Germinal center (tissue), 1 donor: Measurements from ENCODE around the gene SCAPER.
"Not testable (repeated sequence)": the region's sequence is repeated elsewhere in the genome, so short reads cannot be mapped to it uniquely, and the experiment has no call there.

ENCODE experiments used
- DNase-seq: peaks from one replicate; pipeline ENCODE4 v3.0.0; 2012; ENCODE audit warnings: mixed read lengths, low spot score

The SCAPER gene

GRCh38 chr15:76787273-76787672, 117.9 kb downstream of the SCAPER start:
- no peak for DNase-seq

DNA sequence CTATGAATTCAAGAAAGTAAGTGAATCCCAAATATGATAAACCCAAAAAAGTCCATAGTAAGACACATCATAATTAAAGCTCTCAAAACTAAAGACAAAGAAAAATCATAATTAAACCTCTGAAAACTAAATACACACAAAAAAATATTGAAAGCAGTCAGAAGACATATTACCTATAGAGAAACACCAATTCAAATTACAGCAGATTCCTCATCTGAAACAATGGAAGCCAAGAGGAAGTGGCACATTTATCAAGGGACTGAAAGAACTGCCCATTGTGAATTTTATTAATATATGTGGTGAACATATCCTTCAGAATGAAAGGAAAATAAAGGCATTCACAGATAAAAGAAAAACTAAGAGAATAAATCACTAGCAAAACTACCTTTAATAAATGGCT, 128.2 kb downstream of the SCAPER start:
- DNase-seq: no peak

- no peak for DNase-seq
These were observed 128.7 kb downstream of the SCAPER start for GRCh38 chr15:76776480-76776879.

DNA sequence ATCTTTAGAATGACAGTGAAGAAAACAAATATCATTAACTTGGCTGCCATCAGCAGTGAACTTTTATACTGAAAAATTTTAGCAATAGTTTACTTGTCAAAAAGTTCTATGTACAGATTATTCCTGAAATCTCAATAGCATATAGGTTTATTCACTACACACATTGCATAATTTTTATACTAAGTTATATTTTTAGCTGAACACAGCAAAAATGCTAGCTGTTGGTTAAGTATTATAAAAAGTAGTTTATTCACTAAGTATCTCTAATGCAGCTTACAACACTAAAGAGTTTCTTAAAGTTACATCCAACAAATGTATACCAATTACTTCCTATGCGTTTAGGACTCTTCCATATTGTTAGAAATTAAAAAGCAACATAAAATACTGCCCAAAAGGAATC, 131.9 kb downstream of the SCAPER start:
- DNase-seq: no peak

- no peak for DNase-seq
These were observed 132.4 kb downstream of the SCAPER start for GRCh38 chr15:76772776-76773175.

DNA sequence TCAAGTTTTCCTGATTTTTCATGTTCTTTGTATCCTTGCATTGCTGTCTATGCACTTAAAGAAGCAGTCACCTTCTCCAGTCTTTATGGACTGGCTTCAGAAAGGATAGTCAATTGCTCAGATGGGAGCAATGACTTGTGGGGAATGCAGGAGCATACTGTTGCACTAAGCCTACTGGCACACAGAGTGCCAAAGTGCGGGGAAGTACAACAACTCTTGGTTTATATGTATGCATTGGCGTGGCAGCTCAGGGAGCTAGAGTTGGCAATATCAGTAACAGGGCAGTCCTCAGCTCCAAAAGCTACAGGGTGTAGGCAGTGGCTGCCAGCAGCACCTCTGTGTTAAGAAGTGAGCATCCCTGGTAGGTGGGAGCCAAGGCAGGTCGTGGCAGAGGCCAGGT, 141.1 kb downstream of the SCAPER start:
- no peak for DNase-seq

- no peak for DNase-seq
These were observed 141.6 kb downstream of the SCAPER start for GRCh38 chr15:76763554-76763953.

- no peak for DNase-seq
These were observed 148.8 kb downstream of the SCAPER start for GRCh38 chr15:76756381-76756780.

DNA sequence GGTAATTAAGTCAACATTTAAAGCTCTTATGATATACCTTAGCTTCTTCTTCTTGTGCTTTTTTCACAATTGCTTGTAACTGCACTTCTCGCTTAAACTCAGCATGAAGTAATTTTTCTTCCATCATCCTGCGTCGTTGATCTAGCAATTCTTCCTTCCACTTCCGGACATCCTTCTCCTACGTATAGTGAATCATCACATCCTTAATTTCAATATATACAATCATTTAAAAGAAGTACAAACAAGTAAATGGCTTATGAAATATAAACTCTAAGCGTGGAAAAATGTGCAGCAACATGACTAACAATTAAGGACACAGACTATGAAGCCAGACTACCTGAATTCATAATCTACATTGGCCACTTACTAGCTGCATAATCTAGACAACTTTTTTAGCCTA, 151.4 kb downstream of the SCAPER start:
- no peak for DNase-seq

DNA sequence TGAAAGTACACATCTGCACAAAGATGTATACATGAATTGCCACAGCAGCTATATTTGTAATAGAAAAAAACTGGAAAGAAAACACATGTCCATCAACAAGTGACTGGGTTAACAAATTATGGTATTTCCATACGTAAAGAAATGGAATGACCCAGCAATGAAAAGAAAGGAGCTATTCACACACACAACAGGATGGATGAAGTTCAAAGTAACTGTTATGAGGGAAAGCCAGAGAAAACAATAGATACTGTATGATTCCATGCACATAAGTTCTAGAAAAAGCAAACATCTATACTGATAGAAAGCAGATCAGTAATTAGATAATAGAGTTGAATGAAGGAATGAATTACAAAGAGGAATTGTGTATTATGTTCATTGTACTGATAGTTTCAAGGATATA, 152.0 kb downstream of the SCAPER start:
- no peak for DNase-seq

DNA sequence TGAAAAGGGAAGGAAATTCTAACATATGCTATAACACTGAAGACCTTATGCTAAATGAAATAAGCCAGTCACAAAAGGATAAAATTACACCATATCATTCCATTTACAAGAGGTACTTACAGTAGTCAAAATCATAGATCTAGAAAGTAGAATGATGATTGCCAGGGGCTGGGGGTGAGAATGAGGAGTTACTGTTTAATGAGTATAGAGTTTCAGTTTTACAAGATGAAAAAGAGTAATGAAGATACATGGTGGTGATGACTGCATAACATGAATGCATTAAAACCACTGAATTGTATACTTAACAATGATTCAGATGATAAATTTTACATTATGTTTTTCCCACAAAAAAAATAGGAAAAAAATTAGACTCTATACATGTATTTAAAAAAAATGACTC, 152.6 kb downstream of the SCAPER start:
- DNase-seq: no peak

DNA sequence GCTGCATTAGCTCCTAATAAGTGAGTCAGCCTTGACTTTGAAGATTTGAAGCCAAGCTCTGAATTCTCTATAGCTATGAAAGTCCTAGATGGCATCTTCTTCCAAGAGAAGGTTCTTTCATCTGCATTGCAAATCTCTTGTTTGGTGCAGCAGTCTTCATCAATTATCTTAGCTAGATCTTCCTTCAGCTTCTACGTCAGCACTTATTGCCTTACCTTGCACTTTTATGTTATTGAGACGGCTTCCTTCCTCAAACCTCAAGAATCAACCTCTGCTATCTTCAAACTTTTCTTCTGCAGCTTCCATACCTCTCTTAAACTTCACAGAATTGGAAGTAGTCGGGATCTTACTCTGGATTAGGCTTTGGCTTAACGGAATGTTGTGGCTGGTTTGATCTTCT, 167.6 kb downstream of the SCAPER start:
- no peak for DNase-seq

- not testable (repeated sequence) for DNase-seq
These were observed 172.8 kb downstream of the SCAPER start for GRCh38 chr15:76732321-76732720.

DNA sequence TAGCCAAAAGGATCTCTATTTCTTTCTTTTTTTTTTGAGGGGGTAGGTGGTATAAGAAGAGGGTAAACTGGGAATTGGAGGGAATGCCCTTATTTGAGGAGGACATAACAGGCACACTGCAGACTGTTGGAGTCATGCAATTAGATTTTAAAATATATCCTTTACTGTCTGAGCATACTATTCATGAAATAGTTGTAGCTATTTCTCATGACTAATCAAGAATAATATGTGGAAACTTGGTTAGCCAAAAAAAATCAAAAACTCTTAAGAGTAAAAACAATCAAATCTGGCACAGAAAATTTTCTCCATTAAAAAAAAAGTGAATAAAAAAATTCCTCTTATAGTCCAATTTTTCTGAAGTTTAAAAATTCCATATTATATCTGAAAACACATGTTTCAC, 174.9 kb downstream of the SCAPER start:
- no peak for DNase-seq

- no peak for DNase-seq
These were observed 186.3 kb downstream of the SCAPER start for GRCh38 chr15:76718863-76719262.

GRCh38 chr15:76714950-76715349, 190.2 kb downstream of the SCAPER start:
- no peak for DNase-seq

GRCh38 chr15:76711351-76711827, 193.8 kb downstream of the SCAPER start:
- no peak for DNase-seq

DNA sequence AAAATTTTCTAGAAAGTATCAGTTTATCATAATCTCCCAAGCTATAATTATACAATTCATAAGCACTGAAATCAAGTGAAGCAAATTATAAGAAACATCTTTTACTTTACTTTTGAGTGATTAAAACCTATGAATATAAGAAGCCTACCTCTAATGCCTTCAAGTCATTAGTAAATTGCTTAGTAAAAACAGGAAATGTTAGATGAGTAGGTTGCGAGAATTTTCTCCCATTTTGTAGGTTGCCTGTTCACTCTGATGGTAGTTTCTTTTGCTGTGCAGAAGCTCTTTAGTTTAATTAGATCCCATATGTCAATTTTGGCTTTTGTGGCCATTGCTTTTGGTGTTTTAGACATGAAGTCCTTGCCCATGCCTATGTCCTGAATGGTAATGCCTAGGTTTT, 201.1 kb downstream of the SCAPER start:
- DNase-seq: not testable (repeated sequence)

DNA sequence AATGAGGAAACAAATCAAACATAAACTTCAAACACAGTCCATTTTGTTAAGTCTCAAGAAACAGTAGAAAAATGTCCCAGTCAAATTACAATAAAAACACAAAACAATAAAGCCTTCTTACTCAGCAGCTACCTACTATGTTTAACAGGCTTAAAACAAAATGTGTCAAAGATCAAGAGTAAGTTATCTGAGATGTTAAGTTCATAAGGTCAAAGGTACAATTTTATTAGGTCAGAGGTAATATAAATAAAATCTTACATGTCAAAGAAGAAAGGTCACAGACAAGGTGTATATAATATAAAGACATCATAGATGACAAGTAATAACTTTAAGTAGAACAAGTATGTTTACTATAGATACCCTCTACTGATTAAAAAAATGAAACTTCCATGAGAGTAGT, 208.3 kb downstream of the SCAPER start:
- DNase-seq: no peak

DNA sequence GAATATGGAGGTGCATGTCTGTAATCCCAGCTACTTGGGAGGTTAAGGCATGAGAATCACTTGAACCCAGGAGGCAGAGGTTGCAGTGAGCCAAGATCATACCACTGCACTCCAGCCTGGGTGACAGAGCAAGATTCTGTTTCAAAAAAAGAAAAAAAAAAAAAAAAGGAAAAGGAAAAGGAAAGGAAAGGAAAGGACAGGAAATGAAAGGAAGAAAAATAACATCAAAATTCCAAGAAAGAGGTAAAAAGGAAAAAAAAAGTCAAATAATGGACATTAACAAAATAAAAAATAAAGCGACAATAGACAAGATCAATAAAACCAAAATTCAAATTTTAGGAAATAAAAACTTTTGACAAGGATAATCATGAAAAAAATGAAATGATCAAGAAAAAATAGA, 212.6 kb downstream of the SCAPER start:
- not testable (repeated sequence) for DNase-seq

GRCh38 chr15:76687592-76687991, 217.5 kb downstream of the SCAPER start:
- not testable (repeated sequence) for DNase-seq

DNA sequence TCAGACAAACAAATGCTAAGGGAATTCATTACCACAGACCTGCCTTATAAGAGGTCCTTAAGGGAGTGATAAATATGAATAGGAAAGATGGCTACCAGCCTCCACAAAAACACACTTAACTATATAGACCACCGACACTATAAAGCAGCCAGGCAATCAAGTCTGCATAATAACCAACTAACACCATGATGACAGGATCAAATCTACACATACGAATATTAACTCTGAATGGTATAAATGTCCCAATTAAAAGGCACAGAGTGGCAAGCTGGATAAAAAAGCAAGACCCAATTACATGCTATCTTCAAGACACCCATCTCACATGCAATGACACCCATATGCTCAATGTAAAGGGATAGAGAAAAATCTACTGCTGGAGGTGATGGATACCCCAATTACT, 221.1 kb downstream of the SCAPER start:
- DNase-seq: no peak

DNA sequence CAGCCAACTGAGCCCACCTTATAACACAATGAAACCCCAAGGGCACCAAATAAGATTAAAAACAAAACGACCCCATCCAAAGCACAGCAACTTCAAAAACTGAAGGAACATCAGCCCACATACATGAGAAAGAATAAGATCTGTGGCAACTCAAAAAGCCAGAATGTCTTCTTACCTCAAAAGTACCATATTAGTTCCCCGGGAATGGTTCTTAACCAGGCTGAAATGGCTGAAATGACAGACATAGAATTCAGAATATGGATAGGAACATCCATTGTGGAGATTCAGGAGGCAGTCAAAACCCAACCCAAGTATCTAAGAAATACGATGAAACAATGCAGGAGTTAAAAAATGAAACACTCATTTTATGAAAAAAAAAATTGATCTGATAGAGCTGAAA, 222.3 kb downstream of the SCAPER start:
- DNase-seq: no peak

DNA sequence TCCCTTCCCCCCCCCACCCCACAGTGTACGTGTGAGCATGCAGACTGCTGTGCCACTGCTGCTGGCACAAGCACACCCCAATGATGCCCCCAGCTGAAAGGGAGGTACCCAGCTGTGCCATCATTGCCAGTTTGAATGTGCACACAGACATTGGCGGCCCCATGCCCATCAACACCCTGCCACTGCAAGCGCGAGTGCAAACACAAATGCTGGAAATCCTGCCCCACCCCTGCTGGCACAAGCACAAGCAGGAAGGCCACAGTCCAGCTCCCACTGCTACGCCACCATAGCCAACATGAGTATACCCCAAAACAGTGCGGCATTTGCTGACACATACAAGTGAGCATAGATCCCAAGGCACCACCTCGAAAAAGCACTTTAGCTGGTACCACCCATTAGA, 222.9 kb downstream of the SCAPER start:
- DNase-seq: no peak

GRCh38 chr15:76678766-76679165, 226.4 kb downstream of the SCAPER start:
- no peak for DNase-seq
